Ramos (cell line): ENCODE results near the gene VANGL2.
"Not testable (repeated sequence)": the region's sequence is repeated elsewhere in the genome, so short reads cannot be mapped to it uniquely, and the experiment has no call there.

Experiments used
- in situ Hi-C: fragments of 300-500 bp; cut with MboI; formaldehyde crosslinking; loops from one replicate; pipeline ENCODE4 v1.14.3; 2022; ENCODE audit warnings: low sequenced_read_pairs; ENCODE audit not compliant: unreplicated experiment

The VANGL2 gene

DNA sequence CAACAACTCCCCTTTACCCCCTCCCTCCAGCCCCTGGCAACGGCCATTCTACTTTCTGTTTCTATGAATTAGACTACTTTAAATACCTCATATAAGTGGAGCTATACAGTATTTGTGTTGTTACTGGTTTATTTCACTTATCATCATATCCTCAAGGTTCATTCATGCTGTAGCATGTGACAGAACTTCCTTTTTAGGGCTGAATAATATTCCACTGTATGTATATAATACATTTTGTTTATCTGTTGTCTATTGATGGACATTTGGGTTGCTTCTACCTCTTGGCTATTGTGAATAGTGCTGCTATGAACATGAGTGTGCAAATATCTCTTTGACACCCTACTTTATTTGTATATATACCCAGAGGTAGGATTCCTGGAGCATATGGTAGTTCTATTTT, 31.3 kb upstream of the VANGL2 start:
- in situ Hi-C loops = no loop called here

GRCh38 chr1:160370561-160371345, 29.6 kb upstream of the VANGL2 start:
- in situ Hi-C loops = loop anchor here (10.0 kb wide), 2 partner anchors 176 to 266 kb away; partner anchors contain the start of gene CASQ1

- in situ Hi-C loops = loop anchor here (10.0 kb wide), 2 partner anchors 176 to 266 kb away; partner anchors contain the start of gene CASQ1
Observed at GRCh38 chr1:160371346-160371631, 29.1 kb upstream of the VANGL2 start.

DNA sequence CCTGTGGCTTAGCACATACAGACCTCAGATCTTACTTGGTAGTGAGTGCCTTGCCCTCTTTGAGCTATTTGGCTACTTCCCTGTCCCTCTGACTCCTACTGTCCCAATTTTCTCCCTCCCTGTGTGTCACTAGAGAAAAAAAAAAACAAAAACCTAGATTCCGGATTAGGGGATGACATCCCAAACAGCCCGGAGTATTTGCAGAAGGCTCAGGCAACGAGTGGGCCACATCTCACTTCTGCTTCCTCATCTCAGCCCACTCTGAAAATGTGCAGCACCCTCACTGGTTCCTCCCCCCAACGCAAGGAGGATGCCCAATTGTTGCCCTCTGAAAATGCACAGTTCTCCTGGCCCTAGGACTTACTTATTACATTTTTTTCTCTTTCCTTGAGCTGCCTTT, 28.6 kb upstream of the VANGL2 start:
- in situ Hi-C loops = loop anchor here (10.0 kb wide), 2 partner anchors 177 to 267 kb away; partner anchors contain the start of gene CASQ1

DNA sequence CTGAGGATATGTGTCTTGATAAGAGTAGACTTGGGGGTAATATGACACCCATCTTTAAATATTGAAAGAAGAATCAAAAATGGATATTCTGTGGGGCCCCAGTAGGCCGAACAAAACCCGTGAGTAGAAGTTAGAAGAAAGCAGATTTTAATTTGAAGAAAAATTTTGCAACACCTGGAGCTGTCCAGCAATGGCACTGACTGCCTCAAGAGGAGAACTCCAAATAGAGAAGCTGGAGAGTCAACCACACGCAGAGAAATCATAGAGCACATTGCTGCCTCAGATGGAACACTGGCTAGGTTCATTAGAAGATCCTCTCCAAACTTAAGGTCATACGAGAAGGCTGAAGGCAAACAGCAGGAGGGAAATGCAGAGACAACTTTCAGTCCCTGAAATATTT, 26.7 kb upstream of the VANGL2 start:
- in situ Hi-C loops = loop anchor here (10.0 kb wide), 2 partner anchors 179 to 269 kb away; partner anchors contain the start of gene CASQ1

- in situ Hi-C loops = loop anchor here (10.0 kb wide), 2 partner anchors 180 to 270 kb away; partner anchors contain the start of gene CASQ1
Observed at GRCh38 chr1:160374306-160375110, 25.9 kb upstream of the VANGL2 start.

GRCh38 chr1:160375788-160376524, 24.4 kb upstream of the VANGL2 start:
- in situ Hi-C loops = loop anchor here (10.0 kb wide), 2 partner anchors 181 to 271 kb away; partner anchors contain the start of gene CASQ1

DNA sequence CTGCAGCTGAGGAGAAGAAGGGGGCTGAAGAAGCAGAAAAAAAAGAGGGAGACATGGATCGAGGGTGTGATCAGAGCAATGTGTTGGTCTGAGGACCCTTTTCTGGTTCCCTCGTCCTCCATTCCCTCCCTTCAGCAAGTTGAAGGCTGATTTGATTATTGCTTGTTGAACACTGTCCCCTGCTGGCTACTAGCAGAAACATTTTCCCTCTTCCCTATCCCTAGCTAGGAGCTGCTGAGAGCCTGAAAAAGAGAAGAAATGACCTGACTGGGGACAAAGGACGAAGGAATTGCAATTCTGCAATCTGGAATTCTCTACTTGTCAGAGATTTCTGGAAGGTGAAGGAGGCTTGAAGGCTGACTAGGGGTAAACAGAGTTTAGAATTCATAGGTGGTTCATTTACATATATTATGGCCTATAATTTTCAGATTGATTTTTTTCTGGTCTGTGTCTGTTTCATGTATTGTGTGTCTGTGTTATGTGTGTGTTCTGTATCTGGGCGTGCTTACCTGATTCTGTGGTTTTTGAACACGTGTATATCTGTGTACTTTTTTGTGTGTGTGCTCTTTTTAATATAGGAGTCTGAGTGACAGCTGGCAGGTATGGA, 23.7 kb upstream of the VANGL2 start:
- in situ Hi-C loops = loop anchor here (10.0 kb wide), 2 partner anchors 182 to 272 kb away; partner anchors contain the start of gene CASQ1

- in situ Hi-C loops = loop anchor here (10.0 kb wide), 2 partner anchors 183 to 273 kb away; partner anchors contain the start of gene CASQ1
Observed at GRCh38 chr1:160377585-160378206, 22.7 kb upstream of the VANGL2 start.

DNA sequence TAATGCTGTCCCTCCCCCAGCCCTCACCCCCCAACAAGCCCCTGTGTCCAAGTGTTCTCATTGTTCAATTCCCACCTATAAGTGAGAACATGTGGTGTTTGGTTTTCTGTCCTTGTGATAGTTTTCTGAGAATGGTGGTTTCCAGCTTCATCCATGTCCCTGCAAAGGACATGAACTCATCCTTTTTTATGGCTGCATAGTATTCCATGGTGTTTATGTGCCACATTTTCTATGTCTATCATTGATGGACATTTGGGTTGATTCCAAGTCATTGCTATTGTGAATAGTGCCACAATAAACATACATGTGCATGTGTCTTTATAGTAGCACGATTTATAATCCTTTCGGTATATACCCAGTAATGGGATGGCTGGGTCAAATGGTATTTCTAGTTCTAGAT, 15.6 kb upstream of the VANGL2 start:
- in situ Hi-C loops = not testable (repeated sequence)

DNA sequence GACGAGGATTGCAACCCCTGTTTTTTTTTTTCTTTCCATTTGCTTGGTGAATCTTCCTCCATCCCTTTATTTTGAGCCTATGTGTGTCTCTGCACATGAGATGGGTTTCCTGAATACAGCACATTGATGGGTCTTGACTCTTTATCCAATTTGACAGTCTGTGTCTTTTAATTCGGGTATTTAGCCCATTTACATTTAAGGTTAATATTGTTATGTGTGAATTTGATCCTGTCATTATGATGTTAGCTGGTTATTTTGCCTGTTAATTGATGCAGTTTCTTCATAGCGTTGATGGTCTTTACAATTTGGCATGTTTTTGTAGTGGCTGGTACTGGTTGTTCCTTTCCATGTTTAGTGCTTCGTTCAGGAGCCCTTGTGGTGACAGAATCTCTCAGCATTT, 12.0 kb upstream of the VANGL2 start:
- in situ Hi-C loops = not testable (repeated sequence)

DNA sequence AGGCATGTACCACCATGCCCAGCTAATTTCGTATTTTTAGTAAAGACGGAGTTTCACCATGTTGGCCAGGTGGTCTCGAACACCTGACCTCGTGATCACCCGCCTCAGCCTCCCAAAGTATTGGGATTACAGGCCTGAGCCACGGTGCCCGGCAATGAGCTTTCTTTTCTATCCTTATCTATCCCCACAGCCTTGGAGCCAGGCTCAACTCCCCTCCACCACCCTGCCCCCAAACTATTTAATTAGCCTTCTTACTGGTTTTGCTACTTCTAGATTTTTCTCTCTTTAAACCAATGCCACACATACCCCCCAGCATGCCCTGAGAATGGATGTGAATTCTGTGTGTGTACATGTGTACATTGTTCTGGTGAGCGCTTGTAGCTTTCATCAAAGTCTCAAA, 5.7 kb upstream of the VANGL2 start:
- in situ Hi-C loops = no loop called here

DNA sequence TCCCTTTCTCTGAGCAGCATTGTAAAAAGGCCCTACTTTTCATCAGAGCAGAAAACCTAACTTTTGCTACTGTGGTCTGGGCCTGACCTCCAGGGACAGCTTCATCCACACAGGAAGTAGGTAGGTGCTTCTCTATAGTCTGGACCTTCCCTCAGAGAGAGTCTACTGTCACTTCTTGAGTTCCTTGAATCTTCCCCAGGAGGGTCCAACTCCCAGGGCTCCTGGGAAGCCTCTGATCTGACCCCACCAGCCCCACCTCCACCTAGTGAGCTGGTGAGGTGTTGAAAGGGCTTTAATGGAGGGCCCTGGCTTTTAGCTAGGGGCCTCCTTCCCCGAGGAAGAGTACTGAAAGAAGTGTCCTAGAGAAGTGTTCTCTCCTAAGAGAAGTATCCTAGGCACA, 2.7 kb upstream of the VANGL2 start:
- in situ Hi-C loops = no loop called here

DNA sequence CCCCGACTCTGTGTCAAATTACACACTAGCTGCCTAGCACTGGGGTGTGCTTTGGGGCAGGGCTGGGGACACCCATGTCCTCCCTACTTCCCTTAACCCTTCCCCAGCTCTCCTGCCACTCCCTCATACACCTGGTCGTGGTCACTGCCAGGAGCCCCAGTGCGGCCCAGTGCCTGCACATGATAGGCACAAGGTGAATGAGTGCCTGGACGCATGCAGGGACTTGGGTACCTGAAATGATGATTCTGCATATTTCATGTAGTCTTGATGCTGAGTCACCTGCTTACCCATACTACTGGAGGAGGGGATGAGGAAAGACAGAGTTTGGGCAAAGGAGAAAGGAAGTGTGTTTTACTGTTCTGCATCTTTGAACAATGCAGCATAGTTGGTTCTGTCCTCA, 1.5 kb upstream of the VANGL2 start:
- in situ Hi-C loops = no loop called here

GRCh38 chr1:160399544-160400222, 681 bp upstream of the VANGL2 start:
- in situ Hi-C loops = loop anchor here (25.0 kb wide), 2 partner anchors 563 to 988 kb away; partner anchors contain the start of gene ITLN2

GRCh38 chr1:160400646-160401486, 502 bp downstream of the VANGL2 start:
- in situ Hi-C loops = loop anchor here (25.0 kb wide), 2 partner anchors 561 to 986 kb away; partner anchors contain the start of gene ITLN2

- in situ Hi-C loops = loop anchor here (25.0 kb wide), 2 partner anchors 561 to 986 kb away; partner anchors contain the start of gene ITLN2
Observed at GRCh38 chr1:160401487-160401805, 1.1 kb downstream of the VANGL2 start.
